PC-9 (cell line): ENCODE data around the gene CCDC141.

ENCODE experiments used
- CTCF ChIP-seq: fragments of 200-600 bp; sonication (generic); conservative IDR thresholded peaks from 2 replicates; pipeline ENCODE4 v1.6.1; 2017; ENCODE audit warnings: mixed run types, antibody characterized with exemption, mild to moderate bottlenecking, moderate library complexity
- EZH2 ChIP-seq: fragments of 200-600 bp; sonication (generic); IDR thresholded peaks from 2 replicates; pipeline ENCODE4 v1.8.0; 2017; ENCODE audit warnings: antibody characterized with exemption, low read depth

- no peak for TF ChIP-seq EZH2
- TF ChIP-seq CTCF, result no peak
Measured at GRCh38 chr2:178844269-178844668, 205.7 kb downstream of the CCDC141 start.
